ENCODE data around the gene SMYD2. TPM values are rescaled to one million over a fixed set of nuclear protein-coding genes. Genes with fewer than 3 reads are reported as not detected.
A peak's percentile ranks its signal among the peaks of the same experiment; 100 is the strongest.

SMYD2 gene
- total RNA-seq, 1 donor from 2014 or later: 41.6 TPM

DNA sequence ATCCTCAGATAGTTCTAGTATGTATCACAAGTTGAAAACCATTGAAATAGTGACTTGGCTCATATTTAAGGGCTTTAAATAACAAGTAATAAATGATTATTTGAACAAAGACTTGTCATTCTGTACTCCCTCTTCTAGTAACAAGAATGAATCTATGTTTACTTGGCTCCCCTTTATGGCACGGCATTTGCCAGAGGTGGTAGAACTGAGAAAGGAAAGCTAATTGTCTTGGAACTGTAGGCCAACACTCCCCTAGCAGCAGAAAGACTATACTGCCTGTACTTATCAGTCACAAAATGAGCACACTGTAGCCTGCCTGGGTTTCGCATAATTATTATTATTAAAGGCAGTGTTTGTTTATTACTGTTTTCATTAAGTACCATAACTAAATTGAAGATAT is 29.6 kb upstream of the SMYD2 start:
- intact Hi-C loops (cut with DNase I): no loop called here
- ATAC-seq (no peak), DNase-seq (no peak)
- TF ChIP-seq, protein P1, sequence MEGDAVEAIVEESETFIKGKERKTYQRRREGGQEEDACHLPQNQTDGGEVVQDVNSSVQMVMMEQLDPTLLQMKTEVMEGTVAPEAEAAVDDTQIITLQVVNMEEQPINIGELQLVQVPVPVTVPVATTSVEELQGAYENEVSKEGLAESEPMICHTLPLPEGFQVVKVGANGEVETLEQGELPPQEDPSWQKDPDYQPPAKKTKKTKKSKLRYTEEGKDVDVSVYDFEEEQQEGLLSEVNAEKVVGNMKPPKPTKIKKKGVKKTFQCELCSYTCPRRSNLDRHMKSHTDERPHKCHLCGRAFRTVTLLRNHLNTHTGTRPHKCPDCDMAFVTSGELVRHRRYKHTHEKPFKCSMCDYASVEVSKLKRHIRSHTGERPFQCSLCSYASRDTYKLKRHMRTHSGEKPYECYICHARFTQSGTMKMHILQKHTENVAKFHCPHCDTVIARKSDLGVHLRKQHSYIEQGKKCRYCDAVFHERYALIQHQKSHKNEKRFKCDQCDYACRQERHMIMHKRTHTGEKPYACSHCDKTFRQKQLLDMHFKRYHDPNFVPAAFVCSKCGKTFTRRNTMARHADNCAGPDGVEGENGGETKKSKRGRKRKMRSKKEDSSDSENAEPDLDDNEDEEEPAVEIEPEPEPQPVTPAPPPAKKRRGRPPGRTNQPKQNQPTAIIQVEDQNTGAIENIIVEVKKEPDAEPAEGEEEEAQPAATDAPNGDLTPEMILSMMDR (IDR thresholded peaks at IDR 0.05): no peak
- H3K27me3 ChIP-seq (ENCODE audit: low read depth): peaks cover 5% of the 10 kb centered on the region
- no peak overlapping the region for H3K27ac ChIP-seq
- no peak overlapping the region for H3K4me3 ChIP-seq
- no peaks in the 10 kb centered on the region for H3K4me1 ChIP-seq
- H3K36me3 ChIP-seq: no peaks in the 10 kb centered on the region
- H3K9me3 ChIP-seq: peaks cover 4% of the 10 kb centered on the region

DNA sequence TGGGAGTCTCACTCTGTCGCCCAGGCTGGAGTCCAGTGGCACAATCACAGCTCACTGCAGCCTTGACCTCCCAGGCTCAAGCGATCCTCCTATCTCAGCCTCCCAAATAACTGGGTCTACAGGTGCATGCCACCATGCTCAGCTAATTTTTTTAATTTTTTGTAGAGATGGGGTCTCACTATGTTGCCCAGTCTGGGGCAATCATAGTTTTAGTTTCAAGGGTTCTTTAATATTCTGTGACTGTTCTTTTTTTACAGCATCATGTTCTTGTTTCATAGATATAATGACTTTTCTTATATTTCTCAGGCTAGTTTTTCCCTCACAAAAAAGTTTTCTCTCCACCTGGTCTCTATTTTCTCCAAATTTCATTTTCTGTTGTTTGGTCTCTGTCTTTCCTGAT is 25.4 kb upstream of the SMYD2 start:
- intact Hi-C loops (cut with DNase I): no loop called here
- Histone ChIP-seq H3K27me3 (ENCODE audit: low read depth) (peaks cover 5% of the 10 kb centered on the region), H3K4me3 (no peak overlapping the region), H3K36me3 (no peaks in the 10 kb centered on the region), H3K4me1 (no peaks in the 10 kb centered on the region), H3K27ac (no peak overlapping the region), H3K9me3 (peaks cover 4% of the 10 kb centered on the region)
- DNase-seq (no peak), ATAC-seq (no peak)
- TF ChIP-seq, protein P1 (IDR thresholded peaks at IDR 0.05): no peak

DNA sequence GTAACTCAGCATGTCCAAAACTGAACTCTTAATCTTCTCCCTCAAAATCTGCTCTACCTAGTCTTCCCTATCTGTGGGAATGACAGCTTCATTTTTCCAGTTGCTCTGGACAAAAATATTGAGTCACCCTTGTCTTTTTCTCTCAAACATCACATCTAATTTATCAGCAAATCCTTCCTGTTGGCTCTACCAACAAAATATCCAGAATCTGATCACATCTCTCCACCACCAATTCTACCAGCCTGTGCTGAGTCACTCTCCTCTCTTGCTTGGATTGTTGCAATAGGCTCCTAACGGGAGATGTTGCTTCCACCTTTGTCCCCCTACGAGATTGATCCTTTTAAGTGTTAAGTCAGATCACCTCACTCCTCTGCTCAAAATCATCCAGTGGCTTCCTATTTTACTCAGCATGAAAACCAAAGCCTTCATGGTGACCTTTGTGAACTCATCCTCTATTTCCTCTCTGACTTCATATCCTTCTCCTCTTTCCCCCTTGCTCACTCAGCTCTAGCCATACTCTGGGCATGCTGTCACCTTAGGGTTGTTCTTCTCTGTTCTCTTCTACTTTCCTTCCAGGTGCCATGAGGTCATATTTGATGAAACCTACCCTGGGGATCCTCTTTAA is 21.5 kb upstream of the SMYD2 start:
- intact Hi-C loops (cut with DNase I): no loop called here
- peaks cover 6% of the 10 kb centered on the region for H3K4me1 ChIP-seq
- peaks cover 27% of the 10 kb centered on the region for H3K27me3 ChIP-seq (ENCODE audit: low read depth)
- H3K9me3 ChIP-seq: peaks cover 4% of the 10 kb centered on the region
- H3K4me3 ChIP-seq: no peak overlapping the region
- no peak overlapping the region for H3K27ac ChIP-seq
- TF ChIP-seq, protein P1 (IDR thresholded peaks at IDR 0.05): no peak
- H3K36me3 ChIP-seq: no peaks in the 10 kb centered on the region
- DNase-seq (no peak), ATAC-seq (no peak)

DNA sequence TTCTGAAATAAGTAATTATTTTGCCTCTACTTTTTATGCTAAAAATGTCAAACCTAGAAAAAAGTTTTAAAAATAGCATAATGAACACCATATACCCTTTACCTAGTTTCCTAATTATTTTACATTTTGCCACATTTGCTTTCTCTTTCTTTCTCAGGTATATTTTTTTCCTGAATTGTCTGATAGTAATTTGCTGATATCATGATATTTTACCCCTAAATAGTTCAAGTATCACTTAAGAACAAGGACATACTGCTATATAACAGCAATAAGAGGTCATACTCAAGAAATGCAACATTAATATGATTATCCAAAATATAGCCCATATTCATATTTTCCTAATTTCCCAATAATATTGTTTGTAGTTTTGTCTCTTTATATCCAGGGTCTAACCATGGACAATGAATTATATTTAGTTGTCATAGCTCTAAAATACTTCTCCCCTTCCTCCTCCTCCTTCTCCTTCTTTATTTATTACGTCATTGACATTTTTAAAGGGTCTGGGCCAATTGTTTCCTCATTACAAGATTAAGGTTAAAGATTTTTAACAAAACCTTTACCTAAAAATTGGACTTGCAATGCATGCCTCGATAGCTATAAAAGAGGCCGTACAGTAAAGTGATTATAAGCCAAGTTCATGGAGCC is 20.3 kb upstream of the SMYD2 start:
- DNase-seq (no peak), ATAC-seq (no peak)
- TF ChIP-seq, protein P1 (IDR thresholded peaks at IDR 0.05): no peak
- Histone ChIP-seq H3K27me3 (ENCODE audit: low read depth) (peaks cover 39% of the 10 kb centered on the region), H3K27ac (no peak overlapping the region), H3K36me3 (no peaks in the 10 kb centered on the region), H3K9me3 (no peaks in the 10 kb centered on the region), H3K4me1 (peaks cover 6% of the 10 kb centered on the region), H3K4me3 (no peak overlapping the region)
- intact Hi-C loops (cut with DNase I): loop anchor here (5.0 kb wide), 1 partner anchor 67 kb away; no protein-coding TSS in a partner anchor

DNA sequence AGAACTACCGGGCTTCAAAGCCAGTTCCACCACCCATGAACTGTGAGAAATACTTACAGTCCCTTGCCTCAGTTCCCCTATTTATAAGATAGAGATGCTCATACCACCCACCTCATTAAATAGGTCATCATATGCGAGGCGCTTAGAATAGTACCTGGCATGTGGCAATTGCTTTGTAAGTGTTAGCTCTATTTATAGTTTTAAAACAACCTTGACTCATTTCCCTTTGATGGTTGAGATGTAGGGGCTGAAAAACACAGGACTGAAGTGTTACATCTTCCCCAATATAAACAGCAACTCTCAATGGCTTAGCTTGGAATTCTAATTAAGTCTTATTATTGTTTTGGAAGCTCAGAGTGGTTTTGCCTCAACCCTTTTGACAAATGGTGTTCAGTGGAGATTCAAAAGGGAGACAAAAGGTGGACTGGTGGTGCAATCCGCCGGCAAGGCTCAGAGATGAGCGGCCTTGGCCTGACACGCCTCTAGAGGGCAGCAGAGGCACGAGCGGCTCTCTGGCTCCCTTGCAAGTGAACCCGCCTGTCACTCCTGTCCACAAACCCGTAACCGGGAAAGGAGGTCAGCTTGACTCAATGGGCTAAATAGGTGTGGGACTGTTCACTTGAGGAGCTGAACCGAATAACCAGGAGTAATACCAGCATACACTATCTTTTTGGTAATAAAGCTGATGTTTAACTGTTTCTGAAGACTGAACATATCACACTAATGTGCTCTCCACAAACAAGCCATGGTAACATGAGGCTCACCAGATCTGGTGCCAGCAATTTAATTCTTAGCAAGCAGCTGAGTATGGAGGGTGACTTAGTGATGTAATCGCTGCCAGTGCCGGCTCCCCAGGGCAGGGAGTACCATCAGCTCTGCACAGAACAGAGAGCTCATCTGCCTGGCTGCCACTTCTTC is 19.5 kb upstream of the SMYD2 start:
- TF ChIP-seq, protein P1 (IDR thresholded peaks at IDR 0.05): peak; percentile 96
- peak; percentile 96 to 98 for ATAC-seq

More for the DNA sequence above, 19.5 kb upstream of the SMYD2 start:
- DNase-seq: peak; percentile 86
- intact Hi-C loops (cut with DNase I): loop anchor here (5.0 kb wide), 1 partner anchor 66 kb away; no protein-coding TSS in a partner anchor
- Histone ChIP-seq H3K9me3 (no peaks in the 10 kb centered on the region), H3K27me3 (ENCODE audit: low read depth) (peaks cover 46% of the 10 kb centered on the region), H3K4me3 (no peak overlapping the region), H3K4me1 (peaks cover 6% of the 10 kb centered on the region), H3K27ac (no peak overlapping the region), H3K36me3 (no peaks in the 10 kb centered on the region)

Data from lower lobe of right lung (tissue), 2 donors.